K562 (cell line): ENCODE results near the gene DRAXIN. TPM values are rescaled to one million over a fixed set of nuclear protein-coding genes. Genes with fewer than 3 reads are reported as not detected.

ENCODE experiments used
- CCAR2 ChIP-seq: fragments of 200-400 bp; formaldehyde crosslinking; IDR thresholded peaks from 2 replicates; pipeline ENCODE4 v1.6.1; 2017; ENCODE audit warnings: mild to moderate bottlenecking, low read depth, low read length
- ELF1 ChIP-seq: fragments of 200-800 bp; sonication (Bioruptor generic); IDR thresholded peaks from 2 replicates; pipeline ENCODE4 v1.6.1; 2016; ENCODE audit warnings: missing genetic modification characterization, missing compliant biosample characterization
- EWSR1 ChIP-seq: fragments of 450-650 bp; IDR thresholded peaks from 2 replicates; pipeline ENCODE4 v1.6.1; 2018; ENCODE audit warnings: borderline replicate concordance, mild to moderate bottlenecking, low read depth, moderate library complexity; ENCODE audit not compliant: partially characterized antibody
- HNRNPH1 ChIP-seq: fragments of 200-400 bp; formaldehyde crosslinking; optimal IDR thresholded peaks from 2 replicates; pipeline ENCODE3; 2017; ENCODE audit warnings: low read depth, mild to moderate bottlenecking, low read length, moderate library complexity
- HOMEZ ChIP-seq: fragments of 250-450 bp; sonication (Bioruptor Pico); IDR thresholded peaks from 2 replicates; pipeline ENCODE4 v1.4.0; 2020; ENCODE audit warnings: mild to moderate bottlenecking, moderate library complexity
- MYBL2 ChIP-seq, 2 experiments: fragments of 450-650 bp in 1 of 2; sonication (generic) in 1 of 2; formaldehyde crosslinking in 1 of 2; IDR thresholded peaks; 2 replicates each; pipeline versions ENCODE4 v1.6.1 to v1.8.1; 2017 to 2022; ENCODE audit warnings: borderline replicate concordance in 1 of 2, inconsistent platforms in 1 of 2, low read depth in 1 of 2, mild to moderate bottlenecking in 1 of 2, missing genetic modification reagents in 1 of 2, moderate library complexity in 1 of 2
- NELFE ChIP-seq: IDR thresholded peaks from 2 replicates; pipeline ENCODE4 v1.6.1; 2011; ENCODE audit warnings: mild to moderate bottlenecking; ENCODE audit not compliant: insufficient read depth, insufficient read length
- PCBP2 ChIP-seq: fragments of 200-400 bp; formaldehyde crosslinking; IDR thresholded peaks from 2 replicates; pipeline ENCODE4 v1.6.1; 2018; ENCODE audit warnings: low read length, low read depth, mild to moderate bottlenecking, moderate library complexity; ENCODE audit not compliant: poor library complexity, severe bottlenecking
- POLR2H ChIP-seq: IDR thresholded peaks from 2 replicates; pipeline ENCODE4 v1.6.1; 2016; ENCODE audit warnings: missing genetic modification characterization, low read depth, mild to moderate bottlenecking, control low read depth, missing compliant biosample characterization, moderate library complexity
- RBM22 ChIP-seq: fragments of 200-400 bp; formaldehyde crosslinking; IDR thresholded peaks from 2 replicates; pipeline ENCODE4 v1.6.1; 2018; ENCODE audit warnings: low read length, low read depth; ENCODE audit not compliant: poor library complexity, severe bottlenecking
- U2AF1 ChIP-seq: fragments of 200-400 bp; formaldehyde crosslinking; optimal IDR thresholded peaks from 2 replicates; pipeline ENCODE3; 2017; ENCODE audit warnings: mild to moderate bottlenecking, low read depth, low read length, moderate library complexity
- USF1 ChIP-seq: sonication (generic); formaldehyde crosslinking; IDR thresholded peaks from 2 replicates; pipeline ENCODE4 v1.9.0; 2022; ENCODE audit warnings: mild to moderate bottlenecking, missing genetic modification reagents
- ZNF165 ChIP-seq: fragments of 250-450 bp; sonication (Bioruptor Pico); IDR thresholded peaks from 2 replicates; pipeline ENCODE4 v1.4.0; 2020; ENCODE audit warnings: borderline replicate concordance
- ZNF24 ChIP-seq: fragments of 450-650 bp; IDR thresholded peaks from 2 replicates; pipeline ENCODE4 v1.6.1; 2016
- polyA plus RNA-seq, 8 experiments: library from polyadenylated mRNA; depleted of rRNA in 4 of 8; stranded (reverse) in 5 of 8; unstranded in 3 of 8; fragments of >200 nt; fragmentation: Nextera tagmentation in 2 of 8; fragmentation: Illumina TruSeq in 1 of 8; extraction: Ambion mirVana in 2 of 8; extraction: Trizol in 1 of 8; gene quantifications; 2 replicates each; pipeline versions ENCODE4 v1.2.1 to v1.2.3, GENCODE V29; 2011 to 2014; ENCODE audit warnings: inconsistent platforms in 1 of 8, missing spikeins in 1 of 8
- total RNA-seq, 7 experiments: library from RNA; depleted of rRNA in 6 of 7; stranded (reverse); fragments of >200 nt in 6 of 7; fragmentation: Illumina TruSeq in 2 of 7; extraction: Trizol in 2 of 7; gene quantifications; 2 replicates each; pipeline versions ENCODE4 v1.2.1 to v1.2.3, GENCODE V29; 2011 to 2021; ENCODE audit warnings: low replicate concordance in 1 of 7
- TF ChIP-seq, protein P1 (sequence below): fragments of 250-450 bp; sonication (Bioruptor Pico); IDR thresholded peaks from 2 replicates; pipeline ENCODE4 v1.5.0; 2020; ENCODE audit warnings: mild to moderate bottlenecking, borderline replicate concordance
- TF ChIP-seq, protein P2 (sequence below): fragments of 200-800 bp; sonication (Bioruptor generic); IDR thresholded peaks from 2 replicates; pipeline ENCODE4 v1.6.1; 2016; ENCODE audit warnings: missing genetic modification characterization, missing compliant biosample characterization

DRAXIN gene
- total and polyA plus RNA-seq, 9 of the 15 experiments (the other 6 are each of a cell fraction or from before 2014, with no cell fraction given), result 0.01 to 0.04 (median 0.01) TPM; not detected in 6

- TF ChIP-seq HOMEZ (no peak), CCAR2 (no peak), U2AF1 (no peak), NELFE (no peak), RBM22 (no peak), ZNF24 (no peak), ELF1 (tag) (no peak), USF1 (CRISPR knock-in tag) (no peak), EWSR1 (no peak), MYBL2 (IDR thresholded peaks at IDR 0.05; ENCODE audit: low read depth) (no peak), MYBL2 (CRISPR knock-in tag; IDR thresholded peaks at IDR 0.05; ENCODE audit: borderline replicate concordance) (no peak), PCBP2 (no peak), HNRNPH1 (no peak), ZNF165 (CRISPR knock-in tag) (no peak), POLR2H (tag) (no peak)
- TF ChIP-seq, protein P1, sequence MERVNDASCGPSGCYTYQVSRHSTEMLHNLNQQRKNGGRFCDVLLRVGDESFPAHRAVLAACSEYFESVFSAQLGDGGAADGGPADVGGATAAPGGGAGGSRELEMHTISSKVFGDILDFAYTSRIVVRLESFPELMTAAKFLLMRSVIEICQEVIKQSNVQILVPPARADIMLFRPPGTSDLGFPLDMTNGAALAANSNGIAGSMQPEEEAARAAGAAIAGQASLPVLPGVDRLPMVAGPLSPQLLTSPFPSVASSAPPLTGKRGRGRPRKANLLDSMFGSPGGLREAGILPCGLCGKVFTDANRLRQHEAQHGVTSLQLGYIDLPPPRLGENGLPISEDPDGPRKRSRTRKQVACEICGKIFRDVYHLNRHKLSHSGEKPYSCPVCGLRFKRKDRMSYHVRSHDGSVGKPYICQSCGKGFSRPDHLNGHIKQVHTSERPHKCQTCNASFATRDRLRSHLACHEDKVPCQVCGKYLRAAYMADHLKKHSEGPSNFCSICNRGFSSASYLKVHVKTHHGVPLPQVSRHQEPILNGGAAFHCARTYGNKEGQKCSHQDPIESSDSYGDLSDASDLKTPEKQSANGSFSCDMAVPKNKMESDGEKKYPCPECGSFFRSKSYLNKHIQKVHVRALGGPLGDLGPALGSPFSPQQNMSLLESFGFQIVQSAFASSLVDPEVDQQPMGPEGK, result no peak
- TF ChIP-seq, protein P2, sequence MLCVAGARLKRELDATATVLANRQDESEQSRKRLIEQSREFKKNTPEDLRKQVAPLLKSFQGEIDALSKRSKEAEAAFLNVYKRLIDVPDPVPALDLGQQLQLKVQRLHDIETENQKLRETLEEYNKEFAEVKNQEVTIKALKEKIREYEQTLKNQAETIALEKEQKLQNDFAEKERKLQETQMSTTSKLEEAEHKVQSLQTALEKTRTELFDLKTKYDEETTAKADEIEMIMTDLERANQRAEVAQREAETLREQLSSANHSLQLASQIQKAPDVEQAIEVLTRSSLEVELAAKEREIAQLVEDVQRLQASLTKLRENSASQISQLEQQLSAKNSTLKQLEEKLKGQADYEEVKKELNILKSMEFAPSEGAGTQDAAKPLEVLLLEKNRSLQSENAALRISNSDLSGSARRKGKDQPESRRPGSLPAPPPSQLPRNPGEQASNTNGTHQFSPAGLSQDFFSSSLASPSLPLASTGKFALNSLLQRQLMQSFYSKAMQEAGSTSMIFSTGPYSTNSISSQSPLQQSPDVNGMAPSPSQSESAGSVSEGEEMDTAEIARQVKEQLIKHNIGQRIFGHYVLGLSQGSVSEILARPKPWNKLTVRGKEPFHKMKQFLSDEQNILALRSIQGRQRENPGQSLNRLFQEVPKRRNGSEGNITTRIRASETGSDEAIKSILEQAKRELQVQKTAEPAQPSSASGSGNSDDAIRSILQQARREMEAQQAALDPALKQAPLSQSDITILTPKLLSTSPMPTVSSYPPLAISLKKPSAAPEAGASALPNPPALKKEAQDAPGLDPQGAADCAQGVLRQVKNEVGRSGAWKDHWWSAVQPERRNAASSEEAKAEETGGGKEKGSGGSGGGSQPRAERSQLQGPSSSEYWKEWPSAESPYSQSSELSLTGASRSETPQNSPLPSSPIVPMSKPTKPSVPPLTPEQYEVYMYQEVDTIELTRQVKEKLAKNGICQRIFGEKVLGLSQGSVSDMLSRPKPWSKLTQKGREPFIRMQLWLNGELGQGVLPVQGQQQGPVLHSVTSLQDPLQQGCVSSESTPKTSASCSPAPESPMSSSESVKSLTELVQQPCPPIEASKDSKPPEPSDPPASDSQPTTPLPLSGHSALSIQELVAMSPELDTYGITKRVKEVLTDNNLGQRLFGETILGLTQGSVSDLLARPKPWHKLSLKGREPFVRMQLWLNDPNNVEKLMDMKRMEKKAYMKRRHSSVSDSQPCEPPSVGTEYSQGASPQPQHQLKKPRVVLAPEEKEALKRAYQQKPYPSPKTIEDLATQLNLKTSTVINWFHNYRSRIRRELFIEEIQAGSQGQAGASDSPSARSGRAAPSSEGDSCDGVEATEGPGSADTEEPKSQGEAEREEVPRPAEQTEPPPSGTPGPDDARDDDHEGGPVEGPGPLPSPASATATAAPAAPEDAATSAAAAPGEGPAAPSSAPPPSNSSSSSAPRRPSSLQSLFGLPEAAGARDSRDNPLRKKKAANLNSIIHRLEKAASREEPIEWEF, result no peak
Measured at GRCh38 chr1:11719313-11720032, 28.0 kb downstream of the DRAXIN start (continued).
